ENCODE results near the gene LYG1. TPM values are rescaled to one million over a fixed set of nuclear protein-coding genes. Genes with fewer than 3 reads are reported as not detected.

LYG1 gene
- total and polyA plus RNA-seq, 9 of the 15 experiments (the other 6 are each of a cell fraction or from before 2014, with no cell fraction given), result 0.64 to 2.6 (median 1.2) TPM

DNA sequence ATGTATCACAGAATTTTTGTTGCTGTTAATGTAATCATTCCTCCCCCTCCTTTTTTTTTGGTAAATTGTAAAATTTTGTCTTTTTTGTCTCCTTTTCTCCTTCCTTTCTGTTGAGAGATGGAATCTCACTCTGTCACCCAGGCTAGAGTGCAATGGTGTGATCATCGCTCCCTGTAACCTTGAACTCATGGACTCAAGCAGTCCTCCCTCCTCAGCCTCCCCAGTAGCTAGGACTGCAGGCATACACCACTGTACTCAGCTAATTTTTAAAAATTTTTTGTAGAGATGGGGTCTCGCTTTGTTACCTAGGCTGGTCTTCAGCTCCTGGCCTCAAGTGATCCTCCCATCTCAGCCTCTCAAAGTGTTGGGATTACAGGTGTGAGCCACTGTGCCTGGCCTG, 41.5 kb upstream of the LYG1 start:
- FAIRE-seq (no peak), DNase-seq (ENCODE audit: extremely low read depth in 1 of 4, low spot score in 3 of 4) (no peak), ATAC-seq (no peak)
- Histone ChIP-seq H2AFZ (ENCODE audit: low read depth, low read length) (no peak overlapping the region), H3K4me3 (no peak overlapping the region), H3K4me1 (replicated peaks in 1 of 2; ENCODE audit: control insufficient read depth in 2 of 2, insufficient read depth in 2 of 2, low read length in 2 of 2) (peaks cover 4 to 5% of the 10 kb centered on the region in 2 experiments; a peak in 3 of 5 replicates), H3K9me3 (replicated peaks; ENCODE audit: control insufficient read depth, insufficient read depth, low read depth, low read length) (no peaks in the 10 kb centered on the region), H3K79me2 (ENCODE audit: control insufficient read depth, insufficient read depth, low read length) (peaks cover 100% of the 10 kb centered on the region), H3K36me3 (ENCODE audit: control insufficient read depth, insufficient read depth, low read length) (peaks cover 16% of the 10 kb centered on the region; the same call in 2 of the 3 replicates), H3K27me3 (ENCODE audit: control insufficient read depth in 2 of 2, insufficient read depth in 2 of 2, low read length in 2 of 2) (no peaks in the 10 kb centered on the region), H3K4me2 (ENCODE audit: insufficient read depth, low read length) (no peak overlapping the region), H4K20me1 (replicated peaks; ENCODE audit: control insufficient read depth, insufficient read depth, low read length) (peaks cover 20% of the 10 kb centered on the region), H3K9ac (ENCODE audit: insufficient read depth in 1 of 2, low read depth in 2 of 2, low read length in 2 of 2) (no peak overlapping the region), H3K27ac (ENCODE audit: extremely low read depth, low read depth, low read length) (no peak overlapping the region), H3K9me1 (ENCODE audit: control insufficient read depth, insufficient read depth, low read length) (no peaks in the 10 kb centered on the region)
- TF ChIP-seq DPF2 (IDR thresholded peaks at IDR 0.05), result no peak
- no peak for TF ChIP-seq POLR2B (IDR thresholded peaks at IDR 0.05; ENCODE audit: low read depth, partially characterized antibody)
- TF ChIP-seq BDP1 (IDR thresholded peaks at IDR 0.05; ENCODE audit: insufficient read depth, insufficient read length), result no peak
- TF ChIP-seq ZNF592 (IDR thresholded peaks at IDR 0.05), result no peak
- TF ChIP-seq ZNF143 (CRISPR knock-in tag; IDR thresholded peaks at IDR 0.05), result no peak
- TF ChIP-seq GTF2A2 (tag; IDR thresholded peaks at IDR 0.05), result no peak
- no peak for TF ChIP-seq ZNF75A (CRISPR knock-in tag; IDR thresholded peaks at IDR 0.05)
- in situ Hi-C loops (cut with MboI) (no loop called here), intact Hi-C loops (cut with micrococcal nuclease) (no loop called here)
- no TSS peak for BruUV-seq (replicated peaks)
- WGBS (ENCODE audit: insufficient coverage, low coverage, missing lambda C conversion rate), result 100% methylated on average over 2 of the region's 2 CpGs
- ChIA-PET POLR2A (interaction anchor here (0.7 kb wide), 1 partner anchor 1222 kb away, joined by 3 read pairs; no protein-coding TSS in a partner anchor), CTCF (ENCODE audit: low intra/inter-chr PET ratio) (no interaction called here)
